ENCODE results near the gene C2CD2. TPM values are rescaled to one million over a fixed set of nuclear protein-coding genes. Genes with fewer than 3 reads are reported as not detected.

The C2CD2 gene
- total RNA-seq, 1 donor from 2014 or later = 34.3 TPM

DNA sequence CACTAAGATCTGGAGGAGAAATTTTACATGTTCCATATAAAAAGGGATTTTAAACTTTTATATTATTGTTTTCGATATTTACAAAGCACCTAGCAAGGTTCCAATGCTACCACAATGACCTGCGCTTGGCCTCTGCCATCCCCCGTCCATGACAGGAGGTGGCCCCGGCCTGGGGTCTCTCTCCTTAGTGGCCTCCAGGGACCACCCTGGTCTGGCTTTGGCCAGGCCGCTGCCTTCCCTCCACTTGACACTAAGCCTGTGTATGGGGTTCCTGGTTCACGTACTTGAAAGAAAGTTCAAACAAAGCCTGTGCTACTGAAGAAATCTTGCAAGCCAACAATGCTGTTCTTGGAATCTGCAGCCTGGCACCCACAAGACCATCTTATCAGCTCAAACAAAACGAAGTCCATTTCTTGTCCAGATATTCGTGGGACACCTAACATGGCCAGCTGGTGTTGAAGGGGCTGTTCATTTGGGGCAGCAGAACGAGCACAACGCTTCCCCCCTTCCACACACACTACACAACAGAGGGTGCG, 87.5 kb downstream of the C2CD2 start:
- no peak for DNase-seq (ENCODE audit: low spot score)
- Mint-ChIP-seq H3K4me1 (ENCODE audit: unreplicated experiment) (peaks cover 8% of the 10 kb centered on the region), H3K27me3 (ENCODE audit: unreplicated experiment) (peaks cover 6% of the 10 kb centered on the region), H3K36me3 (ENCODE audit: low read depth, unreplicated experiment) (no peaks in the 10 kb centered on the region), H3K4me3 (ENCODE audit: unreplicated experiment) (no peak overlapping the region), H3K9me3 (ENCODE audit: unreplicated experiment) (no peaks in the 10 kb centered on the region), H3K27ac (ENCODE audit: unreplicated experiment) (no peak overlapping the region)
- TF ChIP-seq, protein P1, sequence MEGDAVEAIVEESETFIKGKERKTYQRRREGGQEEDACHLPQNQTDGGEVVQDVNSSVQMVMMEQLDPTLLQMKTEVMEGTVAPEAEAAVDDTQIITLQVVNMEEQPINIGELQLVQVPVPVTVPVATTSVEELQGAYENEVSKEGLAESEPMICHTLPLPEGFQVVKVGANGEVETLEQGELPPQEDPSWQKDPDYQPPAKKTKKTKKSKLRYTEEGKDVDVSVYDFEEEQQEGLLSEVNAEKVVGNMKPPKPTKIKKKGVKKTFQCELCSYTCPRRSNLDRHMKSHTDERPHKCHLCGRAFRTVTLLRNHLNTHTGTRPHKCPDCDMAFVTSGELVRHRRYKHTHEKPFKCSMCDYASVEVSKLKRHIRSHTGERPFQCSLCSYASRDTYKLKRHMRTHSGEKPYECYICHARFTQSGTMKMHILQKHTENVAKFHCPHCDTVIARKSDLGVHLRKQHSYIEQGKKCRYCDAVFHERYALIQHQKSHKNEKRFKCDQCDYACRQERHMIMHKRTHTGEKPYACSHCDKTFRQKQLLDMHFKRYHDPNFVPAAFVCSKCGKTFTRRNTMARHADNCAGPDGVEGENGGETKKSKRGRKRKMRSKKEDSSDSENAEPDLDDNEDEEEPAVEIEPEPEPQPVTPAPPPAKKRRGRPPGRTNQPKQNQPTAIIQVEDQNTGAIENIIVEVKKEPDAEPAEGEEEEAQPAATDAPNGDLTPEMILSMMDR (IDR thresholded peaks at IDR 0.05; ENCODE audit: unreplicated experiment) = no peak

GRCh38 chr21:41865002-41865777, 88.6 kb downstream of the C2CD2 start:
- H3K27me3 Mint-ChIP-seq (ENCODE audit: unreplicated experiment) = peaks cover 6% of the 10 kb centered on the region
- H3K36me3 Mint-ChIP-seq (ENCODE audit: low read depth, unreplicated experiment) = no peaks in the 10 kb centered on the region
- no peak overlapping the region for H3K4me3 Mint-ChIP-seq (ENCODE audit: unreplicated experiment)
- H3K9me3 Mint-ChIP-seq (ENCODE audit: unreplicated experiment) = no peaks in the 10 kb centered on the region
- peaks cover 8% of the 10 kb centered on the region for H3K4me1 Mint-ChIP-seq (ENCODE audit: unreplicated experiment)
- no peak overlapping the region for H3K27ac Mint-ChIP-seq (ENCODE audit: unreplicated experiment)
- TF ChIP-seq, protein P1 (IDR thresholded peaks at IDR 0.05; ENCODE audit: unreplicated experiment) = no peak
- DNase-seq (ENCODE audit: low spot score) = no peak

- Mint-ChIP-seq H3K27ac (ENCODE audit: unreplicated experiment) (no peak overlapping the region), H3K9me3 (ENCODE audit: unreplicated experiment) (no peaks in the 10 kb centered on the region)
- TF ChIP-seq, protein P1 (IDR thresholded peaks at IDR 0.05; ENCODE audit: unreplicated experiment) = no peak
These were observed 89.4 kb downstream of the C2CD2 start for GRCh38 chr21:41864311-41865001.

GRCh38 chr21:41863439-41863740, 90.4 kb downstream of the C2CD2 start:
- Mint-ChIP-seq H3K27me3 (ENCODE audit: unreplicated experiment) (peaks cover 6% of the 10 kb centered on the region), H3K27ac (ENCODE audit: unreplicated experiment) (no peak overlapping the region), H3K4me3 (ENCODE audit: unreplicated experiment) (no peak overlapping the region), H3K36me3 (ENCODE audit: low read depth, unreplicated experiment) (no peaks in the 10 kb centered on the region), H3K9me3 (ENCODE audit: unreplicated experiment) (no peaks in the 10 kb centered on the region), H3K4me1 (ENCODE audit: unreplicated experiment) (peaks cover 8% of the 10 kb centered on the region)
- DNase-seq (ENCODE audit: low spot score) = no peak
- TF ChIP-seq, protein P1 (IDR thresholded peaks at IDR 0.05; ENCODE audit: unreplicated experiment) = no peak

More at GRCh38 chr21:41864311-41865001, 89.4 kb downstream of the C2CD2 start:
- no peak for DNase-seq (ENCODE audit: low spot score)
- no peak overlapping the region for H3K4me3 Mint-ChIP-seq (ENCODE audit: unreplicated experiment)
- peaks cover 8% of the 10 kb centered on the region for H3K4me1 Mint-ChIP-seq (ENCODE audit: unreplicated experiment)
- peaks cover 6% of the 10 kb centered on the region for H3K27me3 Mint-ChIP-seq (ENCODE audit: unreplicated experiment)
- H3K36me3 Mint-ChIP-seq (ENCODE audit: low read depth, unreplicated experiment) = no peaks in the 10 kb centered on the region

DNA sequence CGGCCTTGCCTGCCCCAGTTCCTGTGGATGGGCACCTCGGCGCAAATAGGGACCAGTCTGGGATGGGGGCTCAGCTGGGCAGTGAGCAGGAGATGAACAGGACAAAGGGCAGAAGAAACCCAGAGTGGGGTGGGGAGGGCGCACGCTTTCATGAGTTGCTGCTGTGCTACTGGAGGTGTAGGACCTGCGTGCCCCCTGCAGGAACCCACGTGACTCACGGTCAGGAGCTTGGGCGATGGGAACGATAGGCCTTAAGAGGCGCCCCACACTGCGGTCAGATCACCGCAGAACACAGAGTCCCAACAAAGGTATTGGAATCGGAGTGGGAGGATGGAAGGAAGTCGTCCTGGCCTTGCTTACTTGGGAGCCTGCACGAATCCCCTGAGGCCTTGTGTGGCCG, 91.8 kb downstream of the C2CD2 start:
- H3K9me3 Mint-ChIP-seq (ENCODE audit: unreplicated experiment) = no peaks in the 10 kb centered on the region
- TF ChIP-seq, protein P1 (IDR thresholded peaks at IDR 0.05; ENCODE audit: unreplicated experiment) = no peak
- H3K4me1 Mint-ChIP-seq (ENCODE audit: unreplicated experiment) = peaks cover 8% of the 10 kb centered on the region
- H3K27me3 Mint-ChIP-seq (ENCODE audit: unreplicated experiment) = peaks cover 6% of the 10 kb centered on the region
- H3K4me3 Mint-ChIP-seq (ENCODE audit: unreplicated experiment) = no peak overlapping the region
- peaks cover 4% of the 10 kb centered on the region for H3K36me3 Mint-ChIP-seq (ENCODE audit: low read depth, unreplicated experiment)
- H3K27ac Mint-ChIP-seq (ENCODE audit: unreplicated experiment) = no peak overlapping the region
- no peak for DNase-seq (ENCODE audit: low spot score)

Measured in endothelial cell (in vitro differentiated cells).